CD4-positive, alpha-beta T cell treated with Interleukin-10 for 1 hour (primary cell): ENCODE data around the gene ZNF423.

Experiments
- DNase-seq: peaks from one replicate; pipeline ENCODE4 v3.0.0-alpha.2; 2020

ZNF423 gene

GRCh38 chr16:49846800-49847199 lies 9.1 kb downstream of the ZNF423 start:
- DNase-seq, result no peak

- DNase-seq, result no peak
These were observed 11.6 kb downstream of the ZNF423 start for GRCh38 chr16:49844359-49844758.

- no peak for DNase-seq
These were observed 12.2 kb downstream of the ZNF423 start for GRCh38 chr16:49843758-49844157.

GRCh38 chr16:49842972-49843371 lies 12.9 kb downstream of the ZNF423 start:
- no peak for DNase-seq

- no peak for DNase-seq
These were observed 16.7 kb downstream of the ZNF423 start for GRCh38 chr16:49839017-49839825.

GRCh38 chr16:49838441-49839016 lies 17.4 kb downstream of the ZNF423 start:
- no peak for DNase-seq

GRCh38 chr16:49837688-49838410 lies 18.1 kb downstream of the ZNF423 start:
- no peak for DNase-seq

- DNase-seq, result no peak
These were observed 19.2 kb downstream of the ZNF423 start for GRCh38 chr16:49836668-49837067.

GRCh38 chr16:49836218-49836617 lies 19.7 kb downstream of the ZNF423 start:
- no peak for DNase-seq

- no peak for DNase-seq
These were observed 20.6 kb downstream of the ZNF423 start for GRCh38 chr16:49835161-49835777.

GRCh38 chr16:49834531-49835151 lies 21.3 kb downstream of the ZNF423 start:
- DNase-seq, result no peak

- DNase-seq, result no peak
These were observed 21.9 kb downstream of the ZNF423 start for GRCh38 chr16:49833796-49834530.

GRCh38 chr16:49833085-49833484 lies 22.8 kb downstream of the ZNF423 start:
- DNase-seq, result no peak

GRCh38 chr16:49832177-49832576 lies 23.7 kb downstream of the ZNF423 start:
- no peak for DNase-seq

- no peak for DNase-seq
These were observed 25.0 kb downstream of the ZNF423 start for GRCh38 chr16:49830873-49831272.

GRCh38 chr16:49828533-49829267 lies 27.2 kb downstream of the ZNF423 start:
- no peak for DNase-seq

GRCh38 chr16:49827805-49828438 lies 28.0 kb downstream of the ZNF423 start:
- DNase-seq, result no peak

GRCh38 chr16:49826515-49826914 lies 29.4 kb downstream of the ZNF423 start:
- no peak for DNase-seq

GRCh38 chr16:49825041-49825440 lies 30.9 kb downstream of the ZNF423 start:
- no peak for DNase-seq

- DNase-seq, result no peak
These were observed 31.3 kb downstream of the ZNF423 start for GRCh38 chr16:49824593-49824992.
